Measurements from ENCODE around the gene TSSK6. TPM values are rescaled to one million over a fixed set of nuclear protein-coding genes. Genes with fewer than 3 reads are reported as not detected.
A peak's percentile ranks its signal among the peaks of the same experiment; 100 is the strongest.

Gene TSSK6
- polyA plus RNA-seq, 4 donors, result 0.89 to 2.0 (median 0.94) TPM

DNA sequence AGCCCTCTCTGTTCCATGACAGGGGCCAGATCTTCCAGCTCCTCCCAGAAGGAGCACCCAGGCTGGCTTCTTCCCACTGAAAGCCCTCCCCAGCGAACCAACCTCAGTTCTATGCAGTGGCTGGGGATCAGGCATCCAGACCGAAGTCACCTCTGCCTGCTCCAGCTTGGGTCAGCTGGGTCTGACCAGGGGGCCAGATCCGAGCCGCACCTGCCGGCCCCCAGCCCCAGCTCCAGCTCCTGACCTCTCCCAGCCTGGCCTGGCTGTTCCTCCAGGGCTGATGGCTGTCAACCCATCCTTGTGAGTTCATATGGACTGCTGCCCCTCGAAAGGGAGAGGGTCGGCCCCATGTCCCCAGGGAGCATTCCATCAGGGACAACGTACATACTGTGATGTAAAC, 8.0 kb downstream of the TSSK6 start:
- no peak for DNase-seq (ENCODE audit: low read depth in 4 of 4, low spot score in 3 of 4)

DNA sequence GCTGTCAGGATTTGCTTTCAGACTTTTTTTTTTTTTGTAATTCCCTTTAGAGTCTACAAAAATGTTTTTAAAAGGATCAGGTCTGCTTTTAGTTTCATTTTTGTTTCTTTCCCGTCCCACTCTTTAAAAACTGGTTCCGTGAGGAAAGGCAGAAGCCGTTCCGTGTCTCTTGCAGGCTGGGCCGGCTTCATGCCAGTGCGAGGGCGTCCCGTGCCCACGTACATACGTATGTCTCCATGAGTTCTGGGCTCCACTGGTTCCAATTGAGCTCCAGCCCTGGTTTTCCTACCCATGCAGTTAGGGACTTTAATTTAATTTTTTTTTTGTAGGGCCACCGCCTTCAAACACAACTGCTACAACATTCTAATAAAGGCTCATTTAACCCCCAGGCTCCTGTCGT, 8.8 kb downstream of the TSSK6 start:
- no peak for DNase-seq (ENCODE audit: low read depth in 4 of 4, low spot score in 3 of 4)

DNA sequence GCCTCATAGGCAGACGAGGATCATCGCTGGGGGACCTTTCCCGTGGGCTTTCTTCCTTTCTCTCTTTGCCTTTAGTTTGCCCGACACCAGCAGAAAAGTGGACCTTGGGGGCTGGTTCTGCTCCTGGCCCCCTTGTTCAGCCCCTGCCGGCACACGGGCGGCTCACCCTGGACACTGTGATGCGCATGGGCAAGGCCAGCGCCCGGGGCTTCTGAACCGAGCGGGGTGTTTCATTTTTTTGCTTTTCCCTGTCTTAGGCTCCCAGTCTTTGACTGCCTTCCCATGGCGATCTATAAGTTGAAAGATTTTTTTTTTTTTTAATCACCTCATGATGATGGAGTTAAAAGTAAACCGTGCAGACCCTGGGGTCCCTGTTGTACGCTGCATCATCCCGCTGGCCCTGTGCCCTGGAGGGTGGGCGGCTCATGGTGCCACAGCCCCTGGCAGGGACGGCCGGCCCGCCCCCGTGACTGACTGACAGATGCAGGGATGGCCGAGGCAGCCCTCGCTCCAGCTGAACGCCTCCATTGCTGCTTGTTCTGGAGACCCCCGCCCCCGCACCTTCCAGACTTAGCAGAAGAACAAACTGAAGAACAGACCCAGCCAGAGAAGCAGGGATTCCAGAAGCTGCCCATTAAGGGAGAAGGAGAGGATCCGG, 9.6 kb downstream of the TSSK6 start:
- DNase-seq (ENCODE audit: low read depth in 4 of 4, low spot score in 3 of 4), result no peak

DNA sequence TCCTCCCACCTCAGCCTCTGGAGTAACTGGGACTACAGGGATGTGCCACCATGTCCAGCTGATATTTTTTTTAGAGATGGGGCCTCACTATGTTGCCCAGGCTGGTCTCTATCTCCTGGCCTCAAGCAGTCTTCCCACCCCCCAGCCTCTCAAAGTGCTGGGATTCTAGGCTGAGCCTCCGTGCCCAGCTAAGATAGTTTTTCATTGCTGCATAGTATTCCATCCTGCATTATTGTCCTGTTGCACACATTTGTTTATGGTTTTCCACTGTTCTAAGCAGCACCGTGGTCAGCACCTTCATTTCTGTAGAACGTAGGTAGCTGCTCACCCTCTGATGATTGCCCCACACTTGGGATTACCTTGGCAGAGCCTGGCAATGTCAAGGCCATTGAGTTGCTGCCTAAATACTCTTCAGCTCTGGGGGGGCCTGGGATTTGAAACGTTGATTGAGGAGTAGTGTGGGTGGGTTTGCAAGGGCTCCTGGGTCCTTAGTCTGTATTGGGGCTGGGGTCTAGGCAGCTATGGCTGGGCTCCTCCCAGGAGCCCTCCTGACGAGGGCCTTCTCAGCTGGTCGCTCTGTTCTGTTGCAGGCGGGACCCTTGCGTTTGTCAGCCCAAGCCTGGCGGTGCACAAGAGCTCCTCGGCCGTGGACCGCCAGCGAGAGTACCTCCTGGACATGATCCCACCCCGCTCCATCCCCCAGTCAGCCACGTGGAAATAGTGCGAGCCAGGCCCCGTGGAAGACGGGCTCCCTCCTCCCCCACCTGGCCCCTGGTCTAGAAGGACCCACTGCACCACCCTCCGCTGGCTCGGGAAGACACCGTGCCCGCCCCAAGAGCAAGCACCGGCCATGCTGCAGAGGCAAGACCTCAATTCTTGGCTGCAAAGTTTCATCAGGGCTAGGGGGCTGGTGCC, 10.3 kb downstream of the TSSK6 start:
- no peak for DNase-seq (ENCODE audit: low read depth in 4 of 4, low spot score in 3 of 4)

DNA sequence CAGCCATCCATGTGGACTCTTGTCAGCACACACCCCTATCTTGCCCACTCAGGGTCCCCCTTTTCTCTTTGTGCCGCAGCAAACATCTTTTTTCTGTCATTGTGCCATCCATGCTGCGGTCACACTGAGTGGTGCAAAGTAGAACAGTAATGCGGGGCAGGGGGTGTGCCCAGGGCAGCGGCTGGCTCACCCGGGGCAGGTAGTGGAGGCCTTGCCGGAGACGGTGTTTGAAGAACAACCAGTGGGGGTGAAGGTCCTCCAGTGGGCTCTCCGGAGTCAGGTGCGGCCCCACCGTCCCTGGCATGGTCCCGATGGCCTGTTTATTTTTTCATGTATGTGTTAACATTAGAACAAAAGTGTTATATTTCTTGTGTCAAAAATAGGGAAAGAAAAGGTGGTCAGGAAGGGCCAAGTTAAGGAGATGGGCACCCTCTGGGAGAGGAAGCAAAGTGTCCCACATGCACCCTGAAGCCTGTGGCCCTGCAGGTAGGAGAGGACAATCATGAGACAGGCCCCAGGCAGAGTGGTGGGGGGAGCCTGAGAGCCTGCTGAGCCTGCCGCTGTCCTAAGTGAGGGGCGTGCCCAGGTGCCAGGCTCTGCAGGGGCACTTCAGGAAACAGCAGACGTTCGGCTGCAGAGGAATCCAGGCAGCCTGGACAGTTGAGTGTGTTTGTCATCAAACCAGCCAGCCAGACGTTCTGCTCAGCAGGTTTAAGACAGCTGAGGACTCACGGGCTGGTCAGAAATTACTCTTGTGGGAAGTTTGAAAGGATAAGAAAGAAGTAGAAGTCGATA, 12.3 kb downstream of the TSSK6 start:
- no peak for DNase-seq (ENCODE audit: low read depth in 4 of 4, low spot score in 3 of 4)

DNA sequence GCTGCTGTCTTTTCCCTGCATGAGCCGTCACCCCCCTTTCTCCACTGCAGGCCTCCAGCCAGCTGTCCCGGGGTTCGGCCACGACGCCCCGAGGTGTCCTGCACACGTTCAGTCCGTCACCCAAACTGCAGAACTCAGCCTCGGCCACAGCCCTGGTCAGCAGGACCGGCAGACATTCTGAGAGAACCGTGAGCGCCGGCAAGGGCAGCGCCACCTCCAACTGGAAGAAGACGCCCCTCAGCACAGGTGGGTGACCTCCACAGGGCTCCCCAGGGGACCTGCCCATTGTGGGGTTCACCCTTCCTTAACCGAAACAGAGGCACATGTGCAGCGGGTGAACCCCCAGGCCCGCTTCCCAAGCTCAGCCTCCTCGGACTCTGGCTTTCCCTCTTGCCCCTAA, 13.1 kb downstream of the TSSK6 start:
- DNase-seq (ENCODE audit: low read depth in 4 of 4, low spot score in 3 of 4), result no peak

DNA sequence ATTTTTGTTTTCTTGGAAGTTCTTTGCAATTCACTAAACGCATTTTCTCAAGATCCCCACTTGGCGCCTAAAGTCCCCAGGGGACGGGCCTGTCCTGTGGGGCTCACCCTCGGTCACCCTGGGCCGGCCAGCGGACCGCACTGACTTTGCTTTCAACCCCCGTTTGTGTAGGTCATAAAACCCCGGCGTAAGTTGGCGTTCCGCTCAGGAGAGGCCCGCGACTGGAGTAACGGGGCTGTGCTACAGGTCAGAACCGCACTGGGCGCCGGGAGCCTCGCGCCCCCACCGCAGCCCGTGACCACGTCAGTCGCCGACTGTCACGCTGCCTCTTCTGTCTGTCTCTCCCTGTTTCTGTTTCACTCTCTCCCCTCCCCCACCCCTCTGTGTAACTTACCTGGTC, 13.6 kb downstream of the TSSK6 start:
- no peak for DNase-seq (ENCODE audit: low read depth in 4 of 4, low spot score in 3 of 4)

DNA sequence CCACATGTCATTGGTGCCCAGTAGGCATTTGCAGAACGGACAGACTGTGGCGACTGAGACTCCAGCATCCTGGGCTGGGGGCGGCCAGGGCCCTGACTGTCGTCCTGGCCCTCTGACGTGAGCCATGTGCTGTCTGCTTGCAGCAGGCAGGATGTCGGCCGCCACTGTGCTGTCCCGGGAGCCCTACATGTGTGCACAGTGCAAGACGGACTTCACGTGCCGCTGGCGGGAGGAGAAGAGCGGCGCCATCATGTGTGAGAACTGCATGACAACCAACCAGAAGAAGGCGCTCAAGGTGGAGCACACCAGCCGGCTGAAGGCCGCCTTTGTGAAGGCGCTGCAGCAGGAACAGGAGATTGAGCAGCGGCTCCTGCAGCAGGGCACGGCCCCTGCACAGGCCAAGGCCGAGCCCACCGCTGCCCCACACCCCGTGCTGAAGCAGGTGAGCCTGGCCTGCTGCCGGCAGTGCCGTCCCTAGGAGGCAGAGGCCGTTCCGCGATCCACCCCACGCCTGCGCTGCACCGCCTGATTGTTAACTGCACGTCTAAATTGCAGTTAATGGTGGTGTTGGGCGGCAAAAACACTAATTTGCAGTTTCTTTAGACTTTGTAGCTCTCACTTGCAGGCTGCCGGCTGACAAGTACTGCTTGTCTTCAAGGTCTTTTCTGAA, 14.2 kb downstream of the TSSK6 start:
- no peak for DNase-seq (ENCODE audit: low read depth in 4 of 4, low spot score in 3 of 4)

DNA sequence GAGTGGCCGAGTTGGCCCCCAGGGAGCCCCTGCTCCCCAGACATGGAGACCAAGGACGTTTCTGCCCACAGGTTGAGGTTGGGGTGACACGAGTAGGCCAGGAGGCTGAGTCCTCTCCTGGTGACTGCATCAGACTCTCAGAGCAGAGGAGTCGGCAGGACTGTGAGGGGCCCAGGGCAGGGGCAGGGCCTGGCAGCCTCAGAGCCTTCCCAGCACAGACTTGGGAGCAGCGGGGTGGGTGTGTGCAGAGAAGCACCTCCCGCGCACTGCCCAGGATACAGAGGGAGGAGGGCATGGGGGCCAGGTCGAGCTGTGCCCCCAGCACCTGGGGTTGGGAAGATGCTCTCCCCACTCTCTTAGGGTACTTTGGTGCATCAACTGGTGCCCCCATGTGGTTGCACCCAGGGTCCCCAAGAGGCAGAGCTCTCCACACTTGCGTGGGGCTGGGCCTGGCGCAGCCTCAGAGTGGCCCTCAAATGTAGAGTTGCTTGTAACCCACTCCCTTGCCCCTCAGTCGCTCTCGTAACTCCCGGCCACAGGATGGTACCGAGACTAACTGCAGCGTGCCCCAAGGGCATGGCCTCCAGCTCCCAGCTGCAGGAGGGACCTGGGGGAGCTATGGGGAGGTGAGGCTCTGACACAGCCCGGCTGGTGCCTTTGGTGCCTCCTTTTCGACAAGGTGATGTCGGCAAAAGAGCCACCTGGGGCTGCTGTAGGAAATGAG, 15.9 kb downstream of the TSSK6 start:
- DNase-seq (ENCODE audit: low read depth in 4 of 4, low spot score in 3 of 4), result no peak

DNA sequence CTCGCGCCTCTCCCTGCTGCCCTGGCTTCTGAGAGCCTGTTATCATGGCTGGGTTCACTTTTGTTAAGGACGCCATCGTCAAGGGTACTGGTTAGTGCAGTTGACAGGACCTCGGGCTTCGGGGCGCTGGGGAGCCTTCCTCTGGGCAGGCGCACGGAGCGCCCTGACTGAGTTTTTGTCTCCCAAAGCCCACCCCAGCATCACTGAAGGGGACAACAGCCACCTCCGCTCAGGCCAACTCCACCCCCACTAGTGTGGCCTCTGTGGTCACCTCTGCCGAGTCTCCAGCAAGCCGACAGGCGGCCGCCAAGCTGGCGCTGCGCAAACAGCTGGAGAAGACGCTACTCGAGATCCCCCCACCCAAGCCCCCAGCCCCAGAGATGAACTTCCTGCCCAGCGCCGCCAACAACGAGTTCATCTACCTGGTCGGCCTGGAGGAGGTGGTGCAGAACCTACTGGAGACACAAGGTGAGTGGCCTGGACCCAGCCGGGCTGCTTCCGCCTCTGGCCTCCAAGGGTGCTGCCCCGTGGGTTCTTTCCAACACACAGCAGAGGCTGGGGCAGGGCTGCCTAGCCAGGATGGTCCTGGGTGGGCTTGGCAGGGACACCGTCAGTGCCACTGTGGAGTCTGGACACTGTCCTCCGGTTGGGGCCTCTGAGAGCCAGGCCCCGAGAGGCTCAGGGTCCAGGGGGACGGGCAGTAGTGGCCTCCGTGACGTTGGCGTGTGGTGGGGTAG, 16.9 kb downstream of the TSSK6 start:
- no peak for DNase-seq (ENCODE audit: low read depth in 4 of 4, low spot score in 3 of 4)

DNA sequence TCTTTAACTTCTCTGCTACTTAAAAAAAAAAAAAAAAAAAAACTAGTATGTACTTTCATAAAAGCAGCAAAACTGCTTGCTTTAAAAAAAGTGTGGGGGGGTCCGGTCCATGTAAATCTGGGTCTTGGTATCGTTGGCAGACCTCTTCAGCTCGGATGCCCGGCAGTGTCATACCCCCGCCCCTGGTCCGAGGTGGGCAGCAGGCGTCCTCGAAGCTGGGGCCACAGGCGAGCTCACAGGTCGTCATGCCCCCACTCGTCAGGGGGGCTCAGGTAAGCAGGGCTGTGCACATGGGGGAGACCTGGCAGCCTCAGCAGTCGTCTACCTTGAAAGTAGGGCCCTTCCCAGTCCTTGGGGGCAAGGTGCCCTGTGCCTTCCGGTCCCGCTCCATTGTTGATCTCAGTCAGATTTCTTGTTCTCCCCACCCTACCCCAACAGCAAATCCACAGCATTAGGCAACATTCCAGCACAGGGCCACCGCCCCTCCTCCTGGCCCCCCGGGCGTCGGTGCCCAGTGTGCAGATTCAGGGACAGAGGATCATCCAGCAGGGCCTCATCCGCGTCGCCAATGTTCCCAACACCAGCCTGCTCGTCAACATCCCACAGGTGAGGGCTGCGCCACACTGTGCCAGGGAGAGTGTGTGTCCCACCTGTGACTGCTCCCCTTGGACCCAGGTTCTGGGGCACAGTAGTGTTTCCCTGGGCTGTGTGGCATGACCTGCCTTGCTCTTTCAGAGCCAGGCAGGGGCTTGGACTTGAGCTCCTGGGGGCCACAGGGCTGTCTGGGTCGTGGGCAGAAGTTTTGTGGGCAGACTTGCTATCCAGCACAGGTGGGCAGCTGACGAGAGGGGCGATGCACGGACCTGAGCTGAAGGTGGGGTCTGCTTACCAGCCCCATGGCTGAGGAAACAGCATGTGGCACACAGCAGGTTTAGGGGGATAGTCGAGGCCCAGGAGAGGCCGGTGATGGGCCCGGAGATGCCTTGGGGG, 19.4 kb downstream of the TSSK6 start:
- DNase-seq (ENCODE audit: low read depth in 4 of 4, low spot score in 3 of 4), result no peak

DNA sequence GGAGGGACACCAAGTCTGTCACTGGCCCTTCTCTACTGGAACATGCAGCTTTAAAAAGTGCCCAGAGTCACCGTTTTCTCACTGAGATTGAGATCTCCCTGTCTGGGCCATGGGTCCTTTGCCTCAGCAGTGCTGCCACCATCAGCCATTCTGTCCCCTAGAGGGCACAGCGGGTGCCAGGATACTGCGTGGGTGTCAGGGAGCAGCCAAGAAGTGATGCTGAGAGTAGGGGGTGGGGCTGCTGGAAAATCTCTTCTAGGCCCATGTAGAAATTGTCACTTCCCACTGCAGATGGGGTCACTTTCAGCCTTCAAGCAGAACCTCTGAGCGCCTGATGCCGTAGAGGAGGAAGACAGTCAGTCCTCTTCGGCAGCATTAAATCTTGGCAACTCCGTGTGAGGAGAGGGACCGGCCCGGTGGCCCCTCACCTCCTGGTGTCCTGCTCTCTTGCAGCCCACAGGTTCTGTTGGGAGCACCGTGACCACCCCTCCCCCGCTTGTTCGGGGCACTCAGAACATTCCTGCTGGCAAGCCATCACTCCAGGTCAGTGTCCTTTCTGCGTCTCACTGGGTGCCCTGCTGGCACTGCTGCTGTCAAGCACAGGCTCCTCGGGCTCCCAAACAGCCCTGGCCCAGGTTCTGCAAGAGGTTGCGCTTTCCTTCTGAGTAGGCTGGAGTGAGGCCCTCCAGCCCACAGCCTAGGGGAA, 21.4 kb downstream of the TSSK6 start:
- no peak for DNase-seq (ENCODE audit: low read depth in 4 of 4, low spot score in 3 of 4)

DNA sequence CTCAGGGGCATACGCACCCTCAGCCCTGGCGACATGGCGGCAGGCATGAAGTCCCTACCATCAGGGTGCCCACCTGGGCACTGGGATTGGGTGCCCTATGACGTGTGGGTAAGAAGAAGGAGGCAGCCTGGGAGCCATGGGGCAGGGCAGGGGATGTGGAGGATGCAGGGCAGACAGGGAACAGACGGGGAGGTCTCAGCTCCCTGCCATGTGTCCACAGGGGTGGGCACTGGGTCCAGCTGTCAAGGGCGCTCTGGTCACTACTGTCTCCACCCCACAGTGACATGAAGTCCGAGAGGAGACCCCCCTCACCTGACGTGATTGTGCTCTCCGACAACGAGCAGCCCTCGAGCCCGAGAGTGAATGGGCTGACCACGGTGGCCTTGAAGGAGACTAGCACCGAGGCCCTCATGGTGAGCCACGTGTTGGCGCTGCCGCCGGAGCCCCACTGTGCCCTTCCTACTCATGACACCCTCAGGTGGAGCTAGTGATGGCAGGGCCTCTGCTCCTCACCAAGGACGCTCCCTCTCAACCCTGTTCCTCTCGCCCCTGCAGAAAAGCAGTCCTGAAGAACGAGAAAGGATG, 23.2 kb downstream of the TSSK6 start:
- DNase-seq (ENCODE audit: low read depth in 4 of 4, low spot score in 3 of 4), result no peak

DNA sequence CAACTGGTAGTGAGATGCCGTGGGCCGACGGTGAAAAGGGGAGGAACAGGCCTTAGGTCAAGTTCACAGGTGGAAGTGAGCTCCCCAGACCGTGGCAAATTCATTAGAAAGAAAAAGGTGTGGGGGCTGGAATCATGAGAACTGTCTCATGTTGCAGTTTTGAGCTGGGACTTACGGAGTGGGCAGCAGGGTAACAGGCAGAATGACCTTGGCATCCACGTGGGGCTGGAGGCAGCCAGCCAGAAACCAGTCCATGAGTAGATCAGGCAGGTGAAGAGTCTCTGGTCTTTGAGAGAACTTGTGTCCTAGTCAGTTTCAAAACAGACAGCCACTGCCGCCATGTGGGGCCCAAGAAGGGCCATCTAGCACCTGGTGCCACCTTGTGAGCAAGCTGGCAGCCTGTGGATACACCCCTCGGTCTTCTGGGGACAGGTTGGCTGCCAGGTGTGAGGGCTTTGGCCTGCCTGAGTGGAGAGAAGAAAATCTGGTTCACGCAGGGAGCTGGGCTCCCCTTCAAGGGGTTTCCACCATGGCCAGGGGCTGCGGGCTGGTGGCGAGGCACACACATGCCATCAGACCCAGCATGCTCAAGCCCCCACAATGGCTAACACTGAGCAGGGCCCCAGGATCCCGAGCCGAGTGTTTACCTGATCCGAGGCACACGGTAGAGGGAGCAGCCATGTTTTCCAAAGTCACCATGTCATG, 23.9 kb downstream of the TSSK6 start:
- no peak for DNase-seq (ENCODE audit: low read depth in 4 of 4, low spot score in 3 of 4)

DNA sequence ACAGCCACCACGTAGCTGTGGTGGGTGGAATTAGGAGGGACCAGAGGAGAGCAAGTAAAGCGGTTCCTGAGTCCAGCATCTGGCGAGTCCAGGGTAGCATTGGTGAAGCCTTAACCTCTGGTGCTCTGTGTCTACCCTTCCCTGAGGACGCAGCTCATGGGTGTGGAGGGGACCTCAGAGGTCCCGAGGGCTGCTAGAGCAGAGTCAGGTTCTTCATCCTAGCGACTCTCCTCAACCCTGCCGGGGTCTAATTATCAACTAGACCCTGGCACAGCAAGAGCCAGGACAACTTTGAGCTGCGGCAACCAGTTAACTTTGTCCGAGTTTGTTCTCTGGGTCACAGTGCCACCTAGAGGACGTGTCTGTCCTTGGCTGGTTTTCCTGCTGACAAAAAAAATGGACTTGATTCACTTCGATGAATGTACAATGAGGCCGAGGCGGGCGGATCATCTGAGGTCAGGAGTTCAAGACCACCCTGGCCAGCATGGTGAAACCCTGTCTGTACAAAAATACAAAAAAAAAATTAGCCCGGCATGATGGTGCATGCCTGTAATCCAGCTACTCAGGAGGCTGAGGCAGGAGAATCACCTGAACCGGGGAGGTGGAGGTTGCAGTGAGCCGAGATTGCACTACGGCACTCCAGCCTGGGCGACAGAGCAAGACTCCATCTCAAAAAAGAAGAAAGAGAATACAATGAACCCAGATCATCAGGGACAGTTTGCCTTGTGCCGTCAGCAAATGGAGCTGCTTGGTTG, 25.0 kb downstream of the TSSK6 start:
- DNase-seq (ENCODE audit: low read depth in 4 of 4, low spot score in 3 of 4), result peak; percentile 80 to 85 (median 82)

DNA sequence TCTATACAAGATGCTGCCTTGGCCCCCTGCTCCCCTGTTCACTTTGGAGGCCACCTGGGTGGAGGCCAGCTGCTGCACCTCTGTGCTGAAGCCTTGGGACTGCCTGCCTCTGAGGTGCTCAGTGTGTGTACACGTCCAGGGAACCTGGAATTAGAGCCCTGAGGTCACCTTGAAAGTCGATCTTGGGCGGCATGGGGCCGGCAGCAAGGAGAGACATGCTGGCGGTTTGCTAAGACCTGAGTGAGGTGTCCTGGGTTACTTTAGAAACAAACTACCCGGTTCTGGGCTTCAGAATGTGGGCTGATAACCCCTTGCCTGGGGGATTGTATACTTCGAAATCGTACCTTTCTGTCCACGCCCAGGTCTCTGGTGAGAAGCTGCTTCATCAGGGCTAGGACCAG, 25.5 kb downstream of the TSSK6 start:
- no peak for DNase-seq (ENCODE audit: low read depth in 4 of 4, low spot score in 3 of 4)
